ENCODE results near the gene IL15.

Gene IL15

DNA sequence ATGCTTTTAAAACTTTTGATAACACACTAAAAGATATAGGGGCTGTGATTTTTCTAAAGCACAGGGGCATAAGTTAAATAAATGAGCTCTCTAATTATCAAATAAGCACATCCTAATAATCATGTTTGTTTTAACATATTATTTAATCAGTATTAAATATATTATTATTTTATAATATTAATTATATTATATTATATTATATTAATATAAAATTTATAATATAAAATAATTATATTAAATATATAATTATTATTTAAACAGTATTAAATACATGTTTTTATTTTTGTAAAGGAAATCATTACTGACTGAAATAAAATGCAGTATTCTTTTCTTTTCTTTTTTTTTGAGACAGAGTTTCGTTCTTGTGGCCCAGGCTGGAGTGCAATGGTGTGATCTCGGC lies 136.5 kb downstream of the IL15 start:
- no peak for DNase-seq (ENCODE audit: low spot score)

DNA sequence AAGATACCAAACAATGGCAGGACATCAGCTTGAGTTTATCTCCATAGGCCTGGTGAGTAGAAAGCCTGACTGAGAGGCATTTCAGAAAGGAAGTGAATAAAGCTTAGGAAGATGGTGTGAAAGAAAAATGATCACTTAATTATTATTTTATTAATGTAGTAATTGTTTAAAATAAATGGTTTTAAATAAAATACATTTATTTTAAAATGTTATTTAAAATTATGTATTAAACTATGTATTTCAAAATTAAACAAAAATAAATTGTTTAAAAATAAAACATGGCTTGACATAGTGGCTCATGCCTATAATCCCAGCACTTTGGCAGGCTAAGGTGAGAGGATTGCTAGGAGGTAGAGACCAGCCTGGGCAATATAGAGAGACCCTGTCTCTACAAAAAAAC lies 145.8 kb downstream of the IL15 start:
- no peak for DNase-seq (ENCODE audit: low spot score)
